ENCODE data around the gene AQP9. TPM values are rescaled to one million over a fixed set of nuclear protein-coding genes. Genes with fewer than 3 reads are reported as not detected.
"Not testable (repeated sequence)": the region's sequence is repeated elsewhere in the genome, so short reads cannot be mapped to it uniquely, and the experiment has no call there.

Gene AQP9
- total RNA-seq, 4 donors from 2014 or later = 0.26 to 9.6 (median 0.98) TPM; not detected in 1

DNA sequence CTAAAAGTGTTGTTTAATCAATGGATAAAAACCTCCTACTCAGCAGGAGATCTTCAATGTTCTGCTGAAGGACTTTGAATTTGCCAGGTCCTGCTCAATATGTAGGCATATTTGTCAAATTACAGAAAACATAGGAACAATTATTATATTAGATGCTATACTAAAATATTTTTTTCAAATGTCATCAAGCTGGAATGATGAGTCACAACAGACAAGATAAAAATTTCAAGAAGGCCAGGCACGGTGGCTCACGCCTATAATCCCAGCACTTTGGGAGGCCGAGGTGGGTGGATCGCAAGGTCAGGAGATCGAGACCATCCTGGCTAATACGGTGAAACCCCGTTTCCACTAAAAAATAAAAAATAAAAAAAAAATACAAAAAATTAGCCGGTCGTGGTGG lies 68.0 kb downstream of the AQP9 start:
- Histone ChIP-seq H3K36me3 (no peaks in the 10 kb centered on the region), H3K4me3 (no peak overlapping the region), H3K9me3 (no peaks in the 10 kb centered on the region), H3K4me1 (peaks cover 0 to 3% (median 0%) of the 10 kb centered on the region in 4 donors), H3K27ac (replicated peaks in 1 of 4) (no peak overlapping the region), H3K27me3 (no peaks in the 10 kb centered on the region)
- intact Hi-C loops (cut with DNase I) = no loop called here
- no peak for DNase-seq (ENCODE audit: extremely low spot score)
- WGBS = 92% methylated on average over 9 of the region's 9 CpGs
- TF ChIP-seq EP300 (IDR thresholded peaks at IDR 0.05) (no peak), POLR2AphosphoS5 (IDR thresholded peaks at IDR 0.05) (no peak), POLR2A (IDR thresholded peaks at IDR 0.05; ENCODE audit: low read depth) (no peak)
- TF ChIP-seq, protein P1, sequence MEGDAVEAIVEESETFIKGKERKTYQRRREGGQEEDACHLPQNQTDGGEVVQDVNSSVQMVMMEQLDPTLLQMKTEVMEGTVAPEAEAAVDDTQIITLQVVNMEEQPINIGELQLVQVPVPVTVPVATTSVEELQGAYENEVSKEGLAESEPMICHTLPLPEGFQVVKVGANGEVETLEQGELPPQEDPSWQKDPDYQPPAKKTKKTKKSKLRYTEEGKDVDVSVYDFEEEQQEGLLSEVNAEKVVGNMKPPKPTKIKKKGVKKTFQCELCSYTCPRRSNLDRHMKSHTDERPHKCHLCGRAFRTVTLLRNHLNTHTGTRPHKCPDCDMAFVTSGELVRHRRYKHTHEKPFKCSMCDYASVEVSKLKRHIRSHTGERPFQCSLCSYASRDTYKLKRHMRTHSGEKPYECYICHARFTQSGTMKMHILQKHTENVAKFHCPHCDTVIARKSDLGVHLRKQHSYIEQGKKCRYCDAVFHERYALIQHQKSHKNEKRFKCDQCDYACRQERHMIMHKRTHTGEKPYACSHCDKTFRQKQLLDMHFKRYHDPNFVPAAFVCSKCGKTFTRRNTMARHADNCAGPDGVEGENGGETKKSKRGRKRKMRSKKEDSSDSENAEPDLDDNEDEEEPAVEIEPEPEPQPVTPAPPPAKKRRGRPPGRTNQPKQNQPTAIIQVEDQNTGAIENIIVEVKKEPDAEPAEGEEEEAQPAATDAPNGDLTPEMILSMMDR (IDR thresholded peaks at IDR 0.05) = no peak

DNA sequence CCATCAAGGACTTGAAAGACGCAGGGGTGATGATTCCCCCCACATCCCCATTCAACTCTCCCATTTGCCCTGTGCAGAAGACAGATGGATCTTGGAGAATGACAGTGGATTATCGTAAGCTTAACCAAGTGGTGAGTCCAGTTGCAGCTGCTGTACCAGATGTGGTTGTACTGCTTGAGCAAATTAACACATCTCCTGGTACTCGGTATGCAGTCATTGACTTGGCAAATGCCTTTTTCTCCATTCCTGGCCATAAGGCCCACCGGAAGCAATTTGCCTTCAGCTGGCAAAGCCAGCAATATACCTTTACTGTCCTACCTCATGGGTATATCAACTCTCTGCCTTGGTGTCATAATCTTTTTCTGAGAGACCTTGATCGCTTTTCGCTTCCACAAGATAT lies 70.0 kb downstream of the AQP9 start:
- 96% methylated on average over 6 of the region's 6 CpGs for WGBS
- H3K36me3 ChIP-seq; H3K27me3 ChIP-seq; H3K4me3 ChIP-seq; H3K4me1 ChIP-seq; H3K9me3 ChIP-seq; DNase-seq (ENCODE audit: extremely low spot score); H3K27ac ChIP-seq (replicated peaks in 1 of 4); intact Hi-C loops (cut with DNase I): not testable (repeated sequence)

DNA sequence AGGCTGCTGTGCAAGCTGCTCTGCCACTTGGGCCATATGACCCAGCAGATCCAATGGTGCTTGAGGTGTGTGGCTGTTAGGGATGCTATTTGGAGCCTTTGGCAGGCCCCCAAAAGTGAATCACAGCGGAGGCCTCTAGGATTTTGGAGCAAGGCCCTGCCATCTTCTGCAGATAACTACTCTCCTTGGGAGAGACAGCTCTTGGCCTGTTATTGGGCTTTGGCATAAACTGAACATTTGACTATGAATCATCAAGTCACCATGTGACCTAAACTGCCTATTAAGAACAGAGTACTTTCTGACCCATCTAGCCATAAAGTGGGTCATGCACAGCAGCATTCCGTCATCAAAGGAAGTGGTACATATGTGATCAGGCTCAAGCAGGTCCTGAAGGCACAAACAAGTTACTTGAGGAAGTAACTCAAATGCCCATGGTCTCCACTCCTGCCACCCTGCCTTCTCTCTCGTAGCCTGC lies 70.9 kb downstream of the AQP9 start:
- H3K9me3 ChIP-seq; intact Hi-C loops (cut with DNase I); H3K27ac ChIP-seq (replicated peaks in 1 of 4); H3K4me3 ChIP-seq; H3K27me3 ChIP-seq; H3K36me3 ChIP-seq; H3K4me1 ChIP-seq; DNase-seq (ENCODE audit: extremely low spot score): not testable (repeated sequence)
- WGBS = 86% methylated on average over 3 of the region's 3 CpGs

DNA sequence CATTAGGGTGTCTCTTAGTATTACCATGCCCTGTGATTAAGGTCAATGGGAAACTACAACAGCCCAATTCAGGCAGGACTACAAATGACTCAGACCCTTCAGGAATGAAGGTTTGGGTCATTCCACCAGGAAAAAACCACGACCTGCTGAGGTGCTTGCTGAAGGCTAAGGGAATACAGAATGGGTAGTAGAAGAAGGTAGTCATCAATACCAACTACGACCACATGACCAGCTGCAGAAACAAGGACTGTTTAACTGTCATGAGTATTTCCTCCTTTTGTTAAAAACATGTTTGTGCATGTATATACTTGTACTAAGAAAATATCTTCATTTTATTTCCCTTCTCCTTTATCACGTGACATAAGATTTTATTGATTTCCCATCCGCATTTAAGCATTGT lies 71.8 kb downstream of the AQP9 start:
- H3K4me3 ChIP-seq; H3K4me1 ChIP-seq; intact Hi-C loops (cut with DNase I); DNase-seq (ENCODE audit: extremely low spot score); H3K36me3 ChIP-seq; H3K9me3 ChIP-seq; H3K27ac ChIP-seq (replicated peaks in 1 of 4); H3K27me3 ChIP-seq: not testable (repeated sequence)
- 76% methylated on average over 4 of the region's 4 CpGs for WGBS

DNA sequence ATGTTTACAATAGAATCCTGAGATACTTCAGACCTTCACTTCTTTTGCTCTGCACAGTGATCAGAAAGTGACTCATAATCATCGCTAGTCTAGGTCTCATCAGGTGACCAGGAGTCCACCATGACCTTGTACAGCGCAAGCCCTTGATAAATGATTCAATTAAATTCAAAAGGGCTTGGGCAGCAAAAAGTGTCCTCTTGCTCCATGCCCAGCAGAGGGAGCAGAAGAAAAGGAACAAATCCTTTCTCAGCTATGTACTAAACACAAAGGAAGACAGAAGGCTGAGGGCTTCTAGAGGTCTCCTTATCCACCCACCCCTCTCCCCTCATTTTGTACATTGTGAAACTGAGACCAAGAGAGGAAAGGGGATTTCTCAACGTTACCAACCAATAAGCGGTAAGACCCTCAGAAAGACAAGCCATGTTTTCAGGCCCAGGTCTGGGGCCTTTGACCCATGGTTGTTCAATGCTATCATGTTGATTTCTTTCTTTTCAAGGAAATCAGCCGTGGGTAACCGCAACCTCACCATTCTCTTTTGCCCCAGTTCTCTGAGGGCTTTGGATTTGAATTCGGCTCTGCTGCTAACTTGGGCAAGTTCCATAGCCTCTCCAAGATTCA lies 74.8 kb downstream of the AQP9 start:
- H3K4me1 ChIP-seq = peaks cover 0 to 3% (median 0%) of the 10 kb centered on the region in 4 donors
- H3K36me3 ChIP-seq = no peaks in the 10 kb centered on the region
- no peak overlapping the region for H3K4me3 ChIP-seq
- H3K27me3 ChIP-seq = no peaks in the 10 kb centered on the region
- H3K9me3 ChIP-seq = no peaks in the 10 kb centered on the region
- TF ChIP-seq POLR2AphosphoS5 (IDR thresholded peaks at IDR 0.05) = no peak
- TF ChIP-seq, protein P1 (IDR thresholded peaks at IDR 0.05) = peak; percentile 40 to 57 (median 44)
- intact Hi-C loops (cut with DNase I) = no loop called here
- no peak overlapping the region for H3K27ac ChIP-seq (replicated peaks in 1 of 4)
- no peak for DNase-seq (ENCODE audit: extremely low spot score)
- WGBS = 82% methylated on average over 7 of the region's 7 CpGs

DNA sequence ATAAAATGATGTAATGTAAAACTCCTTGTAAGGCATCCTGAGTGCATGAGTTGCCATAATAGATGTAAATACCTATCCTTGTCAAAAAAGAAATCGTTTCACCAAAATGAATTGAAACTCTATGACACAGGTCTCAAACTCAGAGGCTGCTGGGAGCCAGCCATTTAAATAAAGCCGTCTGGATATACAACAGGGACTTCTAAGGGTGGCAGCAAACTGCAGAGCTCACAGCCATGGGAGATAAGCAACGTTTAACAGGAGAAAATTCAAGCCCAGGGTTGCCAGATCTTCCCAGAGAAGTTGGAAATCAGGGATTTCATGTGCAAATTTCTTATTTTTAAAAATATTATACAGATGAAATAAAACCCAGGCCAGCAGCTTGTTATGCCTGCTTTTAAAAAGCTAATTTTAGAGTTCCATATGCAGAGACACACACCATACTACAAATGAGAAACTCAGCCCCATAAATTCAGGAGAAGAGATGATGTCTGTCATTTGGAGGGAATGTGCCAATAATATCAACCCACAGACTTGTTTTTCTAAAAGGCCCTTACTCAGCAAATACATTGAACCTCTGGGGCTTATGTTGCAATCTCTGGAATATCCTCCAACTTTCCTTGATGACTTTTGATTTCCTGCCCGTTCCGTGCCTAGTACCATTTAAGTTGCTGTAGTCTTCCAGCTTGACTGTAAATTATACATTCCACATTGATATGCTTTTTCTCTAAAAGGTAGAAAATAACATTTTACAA lies 75.6 kb downstream of the AQP9 start:
- intact Hi-C loops (cut with DNase I) = no loop called here
- Histone ChIP-seq H3K9me3 (no peaks in the 10 kb centered on the region), H3K4me3 (no peak overlapping the region), H3K36me3 (no peaks in the 10 kb centered on the region), H3K27me3 (no peaks in the 10 kb centered on the region), H3K4me1 (peaks cover 0 to 3% (median 0%) of the 10 kb centered on the region in 4 donors), H3K27ac (replicated peaks in 1 of 4) (no peak overlapping the region)
- 70% methylated on average over 5 of the region's 5 CpGs for WGBS
- TF ChIP-seq EP300 (IDR thresholded peaks at IDR 0.05) (no peak), POLR2A (IDR thresholded peaks at IDR 0.05; ENCODE audit: low read depth) (no peak), POLR2AphosphoS5 (IDR thresholded peaks at IDR 0.05) (no peak)
- TF ChIP-seq, protein P1 (IDR thresholded peaks at IDR 0.05) = no peak
- DNase-seq (ENCODE audit: extremely low spot score) = no peak

All from esophagus muscularis mucosa (tissue), 4 donors.